DOHH2 (cell line): ENCODE results near the gene SAA1.

Source experiments
- H3F3A ChIP-seq: fragments of 200-600 bp; sonication (generic), shearing (Covaris generic); 2 replicates; pipeline ENCODE4 v1.6.0; 2016; ENCODE audit warnings: antibody characterized with exemption, mild to moderate bottlenecking; ENCODE audit not compliant: control insufficient read depth, insufficient read depth
- H3K27ac ChIP-seq: fragments of 200-600 bp; sonication (generic); 2 replicates; pipeline ENCODE4 v1.5.1; 2014; ENCODE audit warnings: low read depth, mild to moderate bottlenecking, low read length, moderate library complexity
- H3K27me3 ChIP-seq: fragments of 200-600 bp; sonication (generic); 2 replicates; pipeline ENCODE4 v1.6.1; 2014; ENCODE audit warnings: mild to moderate bottlenecking, low read length, mixed read lengths; ENCODE audit not compliant: control insufficient read depth
- H3K36me3 ChIP-seq: fragments of 200-600 bp; sonication (generic); 2 replicates; pipeline ENCODE4 v1.6.1; 2014; ENCODE audit warnings: mild to moderate bottlenecking, low read length, moderate library complexity, mixed read lengths; ENCODE audit not compliant: control insufficient read depth
- H3K4me1 ChIP-seq: fragments of 200-600 bp; sonication (generic); 2 replicates; pipeline ENCODE4 v1.6.1; 2014; ENCODE audit warnings: mild to moderate bottlenecking, low read length, mixed read lengths; ENCODE audit not compliant: control insufficient read depth
- H3K4me2 ChIP-seq: fragments of 200-600 bp; sonication (generic); 2 replicates; pipeline ENCODE4 v1.6.0; 2014; ENCODE audit warnings: mild to moderate bottlenecking, low read length, moderate library complexity
- H3K4me3 ChIP-seq: fragments of 200-600 bp; sonication (generic); 2 replicates; pipeline ENCODE4 v1.5.1; 2014; ENCODE audit warnings: mild to moderate bottlenecking, low read length, mixed read lengths
- H3K79me2 ChIP-seq: fragments of 200-600 bp; sonication (generic); 2 replicates; pipeline ENCODE4 v1.6.1; 2014; ENCODE audit warnings: mild to moderate bottlenecking, low read length, mixed read lengths; ENCODE audit not compliant: control insufficient read depth
- H3K9me2 ChIP-seq: fragments of 200-600 bp; sonication (generic); replicated peaks from 2 replicates; pipeline ENCODE4 v1.6.1; 2014; ENCODE audit warnings: mild to moderate bottlenecking, low read length, mixed read lengths; ENCODE audit not compliant: control insufficient read depth
- H3K9me3 ChIP-seq: fragments of 200-600 bp; sonication (generic); 2 replicates; pipeline ENCODE4 v1.6.1; 2014; ENCODE audit warnings: antibody characterized with exemption, low read length, mixed read lengths; ENCODE audit not compliant: control insufficient read depth, insufficient read depth
- H4K20me1 ChIP-seq: fragments of 200-600 bp; sonication (generic); 2 replicates; pipeline ENCODE4 v1.6.0; 2014; ENCODE audit warnings: low read depth, mild to moderate bottlenecking, antibody characterized with exemption, low read length, moderate library complexity; ENCODE audit not compliant: control insufficient read depth, insufficient read depth
- EZH2phosphoT487 ChIP-seq: fragments of 200-600 bp; sonication (generic); IDR thresholded peaks from 2 replicates; pipeline ENCODE4 v1.6.1; 2017; ENCODE audit warnings: borderline replicate concordance, mild to moderate bottlenecking, antibody characterized with exemption, low read length, moderate library complexity, mixed read lengths
- TF ChIP-seq, protein P1 (sequence below): fragments of 200-600 bp; sonication (generic); IDR thresholded peaks from one replicate; pipeline ENCODE4 v1.5.1; 2014; ENCODE audit warnings: antibody characterized with exemption, mild to moderate bottlenecking, low read depth, low read length; ENCODE audit not compliant: poor library complexity, severe bottlenecking

SAA1 gene

DNA sequence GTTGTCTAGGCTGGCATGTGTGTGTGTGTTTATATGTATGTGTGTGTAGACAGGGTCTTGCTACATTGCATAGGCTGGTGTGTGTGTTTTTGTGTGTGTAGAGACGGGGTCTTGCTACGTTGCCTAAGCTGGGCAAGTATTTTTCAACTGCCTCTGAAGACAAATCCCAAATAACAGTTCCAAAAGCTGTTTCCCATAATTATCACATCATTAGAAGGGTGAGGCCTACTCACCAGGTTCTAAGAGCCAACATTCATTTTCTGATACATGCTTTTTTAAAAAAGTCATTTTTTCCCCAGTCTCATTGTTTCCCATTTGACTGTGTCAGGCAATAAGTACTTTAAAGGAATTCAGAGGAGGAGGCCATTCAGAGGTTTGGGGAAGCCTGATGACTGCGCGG lies 22.8 kb downstream of the SAA1 start:
- Histone ChIP-seq H4K20me1 (no peaks in the 10 kb centered on the region), H3K79me2 (no peaks in the 10 kb centered on the region), H3K4me3 (no peak overlapping the region), H3K4me1 (no peaks in the 10 kb centered on the region), H3K9me2 (no peaks in the 10 kb centered on the region), H3K9me3 (no peaks in the 10 kb centered on the region), H3K4me2 (no peak overlapping the region), H3K36me3 (peaks cover 78% of the 10 kb centered on the region), H3K27me3 (no peaks in the 10 kb centered on the region), H3F3A (no peaks in the 10 kb centered on the region), H3K27ac (no peak overlapping the region)
- TF ChIP-seq, protein P1, sequence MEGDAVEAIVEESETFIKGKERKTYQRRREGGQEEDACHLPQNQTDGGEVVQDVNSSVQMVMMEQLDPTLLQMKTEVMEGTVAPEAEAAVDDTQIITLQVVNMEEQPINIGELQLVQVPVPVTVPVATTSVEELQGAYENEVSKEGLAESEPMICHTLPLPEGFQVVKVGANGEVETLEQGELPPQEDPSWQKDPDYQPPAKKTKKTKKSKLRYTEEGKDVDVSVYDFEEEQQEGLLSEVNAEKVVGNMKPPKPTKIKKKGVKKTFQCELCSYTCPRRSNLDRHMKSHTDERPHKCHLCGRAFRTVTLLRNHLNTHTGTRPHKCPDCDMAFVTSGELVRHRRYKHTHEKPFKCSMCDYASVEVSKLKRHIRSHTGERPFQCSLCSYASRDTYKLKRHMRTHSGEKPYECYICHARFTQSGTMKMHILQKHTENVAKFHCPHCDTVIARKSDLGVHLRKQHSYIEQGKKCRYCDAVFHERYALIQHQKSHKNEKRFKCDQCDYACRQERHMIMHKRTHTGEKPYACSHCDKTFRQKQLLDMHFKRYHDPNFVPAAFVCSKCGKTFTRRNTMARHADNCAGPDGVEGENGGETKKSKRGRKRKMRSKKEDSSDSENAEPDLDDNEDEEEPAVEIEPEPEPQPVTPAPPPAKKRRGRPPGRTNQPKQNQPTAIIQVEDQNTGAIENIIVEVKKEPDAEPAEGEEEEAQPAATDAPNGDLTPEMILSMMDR = no peak
- no peak for TF ChIP-seq EZH2phosphoT487

DNA sequence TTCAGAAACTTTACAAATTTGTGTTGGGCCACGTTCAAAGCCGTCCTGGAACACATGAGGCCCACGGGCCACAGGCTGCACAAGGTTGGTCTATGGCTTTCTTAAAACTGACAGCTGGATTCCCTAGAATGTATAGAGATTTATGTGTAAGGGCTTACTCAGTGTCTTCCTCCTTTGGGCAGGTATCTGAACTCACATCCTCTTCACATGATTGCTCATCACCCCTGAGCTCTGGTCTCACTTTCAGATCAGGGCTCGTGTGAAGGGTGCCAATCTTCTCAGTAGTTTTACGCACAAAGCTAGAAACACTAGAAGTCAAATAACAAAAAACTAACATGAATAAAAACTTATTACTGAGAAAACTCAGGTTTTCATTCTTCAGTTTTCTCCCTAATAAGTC lies 28.8 kb downstream of the SAA1 start:
- Histone ChIP-seq H3F3A (no peaks in the 10 kb centered on the region), H3K27me3 (no peaks in the 10 kb centered on the region), H3K79me2 (no peaks in the 10 kb centered on the region), H3K9me2 (no peaks in the 10 kb centered on the region), H3K4me2 (no peak overlapping the region), H3K36me3 (peaks cover 82% of the 10 kb centered on the region), H3K4me1 (no peaks in the 10 kb centered on the region), H3K9me3 (no peaks in the 10 kb centered on the region), H3K27ac (no peak overlapping the region), H3K4me3 (no peak overlapping the region), H4K20me1 (no peaks in the 10 kb centered on the region)
- TF ChIP-seq EZH2phosphoT487 = no peak
- TF ChIP-seq, protein P1 = no peak

DNA sequence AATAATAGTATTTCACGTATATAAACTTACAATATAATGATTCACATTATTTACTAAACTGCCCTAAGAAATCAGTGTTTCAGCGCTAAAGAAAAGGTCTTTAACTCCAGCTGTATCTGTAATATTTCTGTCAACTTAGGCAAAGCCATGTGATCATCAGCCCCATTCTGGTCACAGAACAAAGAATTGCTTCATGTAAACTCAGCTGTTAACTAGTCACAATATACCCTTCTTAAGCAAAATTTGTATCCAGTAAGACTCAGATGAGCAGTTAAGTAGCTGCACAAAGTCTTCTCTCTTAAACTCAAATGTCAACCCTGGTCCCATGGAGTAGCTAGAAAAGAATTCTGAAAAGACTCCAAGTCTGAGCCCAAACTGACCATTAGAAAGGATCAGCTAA lies 29.3 kb downstream of the SAA1 start:
- TF ChIP-seq, protein P1 = no peak
- no peak for TF ChIP-seq EZH2phosphoT487
- H3K27ac ChIP-seq = no peak overlapping the region
- peaks cover 83% of the 10 kb centered on the region for H3K36me3 ChIP-seq

DNA sequence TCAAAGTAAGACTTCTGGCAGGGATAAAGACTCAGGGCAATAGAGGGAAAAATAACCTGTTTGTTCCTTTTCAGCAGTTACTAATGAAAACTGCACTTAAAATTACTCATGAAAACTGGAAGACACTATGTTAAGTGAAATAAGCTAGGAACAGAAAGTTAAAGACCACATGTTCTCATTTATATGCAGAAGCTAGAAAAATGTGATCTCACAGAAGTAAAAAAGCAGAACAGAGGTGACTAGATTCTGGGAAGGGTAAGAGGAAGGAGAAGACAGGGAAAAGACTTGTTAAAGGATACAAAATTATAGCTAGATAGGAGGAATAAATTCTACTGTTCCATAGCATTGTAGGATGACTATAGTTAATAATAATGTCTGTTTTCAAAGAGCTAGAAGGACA lies 33.7 kb downstream of the SAA1 start:
- Histone ChIP-seq H3K9me2 (no peaks in the 10 kb centered on the region), H3K27ac (no peak overlapping the region), H4K20me1 (no peaks in the 10 kb centered on the region), H3F3A (no peaks in the 10 kb centered on the region), H3K4me1 (no peaks in the 10 kb centered on the region), H3K36me3 (peaks cover 78% of the 10 kb centered on the region), H3K9me3 (no peaks in the 10 kb centered on the region), H3K27me3 (no peaks in the 10 kb centered on the region), H3K4me2 (no peak overlapping the region), H3K79me2 (no peaks in the 10 kb centered on the region), H3K4me3 (no peak overlapping the region)
- TF ChIP-seq, protein P1 = no peak
- no peak for TF ChIP-seq EZH2phosphoT487

More for the DNA sequence above, 29.3 kb downstream of the SAA1 start:
- Histone ChIP-seq H3K9me2 (no peaks in the 10 kb centered on the region), H3K79me2 (no peaks in the 10 kb centered on the region), H3K4me1 (no peaks in the 10 kb centered on the region), H3F3A (no peaks in the 10 kb centered on the region), H3K4me3 (no peak overlapping the region), H3K4me2 (no peak overlapping the region), H3K27me3 (no peaks in the 10 kb centered on the region), H4K20me1 (no peaks in the 10 kb centered on the region), H3K9me3 (no peaks in the 10 kb centered on the region)
